ENCODE measurements around the gene ZNF385B.
"Not testable (repeated sequence)": the region's sequence is repeated elsewhere in the genome, so short reads cannot be mapped to it uniquely, and the experiment has no call there.

DNA sequence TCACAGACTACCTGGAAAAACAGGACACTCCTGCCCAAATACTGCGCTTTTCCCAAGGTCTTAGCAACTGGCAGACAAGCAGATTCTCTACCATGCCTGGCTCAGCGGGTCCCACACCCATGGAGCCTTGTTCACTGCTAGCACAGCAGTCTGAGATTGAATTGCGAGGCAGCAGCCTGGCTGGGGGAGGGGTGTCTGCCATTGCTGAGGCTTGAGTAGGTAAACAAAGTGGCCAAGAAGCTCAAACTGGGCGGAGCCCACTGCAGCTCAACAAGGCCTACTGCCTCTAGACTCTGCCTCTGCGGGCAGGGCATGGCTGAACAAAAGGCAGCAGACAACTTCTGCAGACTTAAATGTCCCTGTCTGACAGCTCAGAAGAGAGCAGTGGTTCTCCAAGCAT is 231.6 kb downstream of the ZNF385B start:
- TF ChIP-seq, protein P1, sequence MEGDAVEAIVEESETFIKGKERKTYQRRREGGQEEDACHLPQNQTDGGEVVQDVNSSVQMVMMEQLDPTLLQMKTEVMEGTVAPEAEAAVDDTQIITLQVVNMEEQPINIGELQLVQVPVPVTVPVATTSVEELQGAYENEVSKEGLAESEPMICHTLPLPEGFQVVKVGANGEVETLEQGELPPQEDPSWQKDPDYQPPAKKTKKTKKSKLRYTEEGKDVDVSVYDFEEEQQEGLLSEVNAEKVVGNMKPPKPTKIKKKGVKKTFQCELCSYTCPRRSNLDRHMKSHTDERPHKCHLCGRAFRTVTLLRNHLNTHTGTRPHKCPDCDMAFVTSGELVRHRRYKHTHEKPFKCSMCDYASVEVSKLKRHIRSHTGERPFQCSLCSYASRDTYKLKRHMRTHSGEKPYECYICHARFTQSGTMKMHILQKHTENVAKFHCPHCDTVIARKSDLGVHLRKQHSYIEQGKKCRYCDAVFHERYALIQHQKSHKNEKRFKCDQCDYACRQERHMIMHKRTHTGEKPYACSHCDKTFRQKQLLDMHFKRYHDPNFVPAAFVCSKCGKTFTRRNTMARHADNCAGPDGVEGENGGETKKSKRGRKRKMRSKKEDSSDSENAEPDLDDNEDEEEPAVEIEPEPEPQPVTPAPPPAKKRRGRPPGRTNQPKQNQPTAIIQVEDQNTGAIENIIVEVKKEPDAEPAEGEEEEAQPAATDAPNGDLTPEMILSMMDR (IDR thresholded peaks at IDR 0.05) = not testable (repeated sequence)
- TF ChIP-seq POLR2A (IDR thresholded peaks at IDR 0.05) = not testable (repeated sequence)

All from heart left ventricle (tissue), 13 donors.